A673 (cell line): ENCODE results near the gene TUBA8.

Experiments used
- CTCF ChIP-seq: fragments of 300-800, 200-600 bp; sonication (generic); conservative IDR thresholded peaks from 2 replicates; pipeline ENCODE4 v1.5.1; 2017; ENCODE audit warnings: low read depth, mild to moderate bottlenecking, antibody characterized with exemption, low read length, moderate library complexity, mixed read lengths
- EZH2 ChIP-seq: fragments of 200-600 bp; sonication (generic); IDR thresholded peaks from 2 replicates; pipeline ENCODE4 v1.6.1; 2017; ENCODE audit warnings: borderline replicate concordance, low read depth, mild to moderate bottlenecking, mixed read lengths, antibody characterized with exemption, low read length; ENCODE audit not compliant: poor library complexity, severe bottlenecking

DNA sequence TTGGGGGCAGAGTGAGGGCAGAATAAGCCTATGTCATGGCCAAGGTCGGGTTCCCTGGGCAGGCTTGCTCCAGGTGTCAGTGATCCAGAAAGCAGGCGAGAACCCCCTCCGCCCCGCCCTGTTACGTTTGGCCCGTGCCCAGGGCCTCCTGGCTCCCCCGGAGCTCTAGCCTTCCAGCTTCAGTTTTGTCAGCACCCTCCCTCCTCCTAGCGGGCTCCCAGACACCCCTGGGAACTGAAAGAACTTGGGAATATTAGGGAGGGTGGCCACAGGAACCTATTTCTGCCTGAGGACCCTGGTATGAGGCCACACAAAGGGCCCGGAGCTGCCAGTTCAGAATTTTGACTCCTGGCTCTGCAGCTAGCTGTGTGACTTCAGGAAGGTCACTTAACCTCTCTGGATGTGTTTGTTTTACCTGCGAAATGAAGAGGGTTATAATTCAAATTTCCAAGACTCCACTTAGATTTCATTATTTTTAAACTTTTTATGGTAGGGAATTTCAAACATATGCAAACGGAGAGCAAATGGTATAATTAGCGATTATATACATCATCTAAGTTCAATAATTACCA, 1.2 kb downstream of the TUBA8 start:
- TF ChIP-seq CTCF: no peak
- TF ChIP-seq EZH2: no peak
